GM12874 (cell line): Measurements from ENCODE around the gene GNG7.

ENCODE experiments used
- CTCF ChIP-seq: IDR thresholded peaks from 2 replicates; pipeline ENCODE4 v1.5.1; 2011; ENCODE audit warnings: low read depth, mild to moderate bottlenecking, control low read depth, low read length, moderate library complexity; ENCODE audit not compliant: insufficient read depth

The GNG7 gene

GRCh38 chr19:2591537-2592291 lies 110.8 kb downstream of the GNG7 start:
- no peak for TF ChIP-seq CTCF

DNA sequence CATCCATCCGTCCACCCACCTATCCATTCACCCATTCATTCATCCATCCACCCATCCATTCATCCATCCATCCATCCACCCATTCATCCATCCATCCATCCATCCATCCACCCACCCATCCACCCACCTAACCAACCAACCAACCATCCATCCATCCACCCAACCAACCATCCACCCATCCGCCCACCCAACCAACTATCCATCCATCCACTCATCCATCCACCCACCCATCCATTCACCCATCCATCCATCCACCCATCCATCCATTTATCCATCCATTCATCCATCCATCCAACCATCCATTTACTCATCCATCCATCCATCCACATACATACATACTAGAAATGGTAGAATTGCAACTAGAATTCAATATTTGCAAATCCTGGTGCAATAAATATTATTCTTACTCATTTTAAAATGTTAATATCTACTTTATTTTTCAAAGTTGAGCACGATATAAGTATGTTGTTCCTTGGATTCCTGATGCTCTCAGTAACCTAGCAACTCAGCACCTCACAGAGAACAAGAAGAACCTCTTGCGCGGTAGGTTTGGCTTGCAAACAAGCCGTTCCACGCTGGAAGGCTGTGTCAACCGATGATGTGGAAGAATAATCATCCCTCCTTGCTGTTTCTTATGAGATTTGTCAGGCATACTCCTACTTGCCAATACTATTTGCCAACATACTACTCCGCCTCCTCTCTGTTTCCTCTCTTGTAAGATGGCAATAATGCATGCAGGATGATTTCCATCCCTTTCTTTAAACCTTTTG lies 111.7 kb downstream of the GNG7 start:
- TF ChIP-seq CTCF = no peak

DNA sequence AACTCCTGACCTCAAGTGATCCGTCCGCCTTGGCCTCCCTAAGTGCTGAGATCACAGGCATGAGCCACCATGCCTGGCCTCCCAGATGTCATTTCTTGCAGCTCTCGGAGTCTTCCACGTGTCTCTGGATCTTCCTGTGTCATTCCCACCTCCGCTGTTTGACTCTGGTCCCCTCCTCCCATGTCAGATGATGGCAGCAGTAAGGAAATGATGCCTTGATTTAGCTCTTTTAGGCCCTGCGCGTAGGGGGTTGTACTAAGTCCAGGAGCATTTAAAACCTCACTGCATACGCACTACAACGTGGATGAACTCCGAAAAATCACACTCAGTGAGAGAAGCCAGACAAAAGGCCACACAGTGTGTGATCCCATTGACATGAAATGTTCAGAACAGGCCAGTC lies 113.1 kb downstream of the GNG7 start:
- no peak for TF ChIP-seq CTCF

- TF ChIP-seq CTCF = no peak
Observed at GRCh38 chr19:2588081-2588777, 114.3 kb downstream of the GNG7 start.

- no peak for TF ChIP-seq CTCF
Observed at GRCh38 chr19:2587001-2587719, 115.3 kb downstream of the GNG7 start.

DNA sequence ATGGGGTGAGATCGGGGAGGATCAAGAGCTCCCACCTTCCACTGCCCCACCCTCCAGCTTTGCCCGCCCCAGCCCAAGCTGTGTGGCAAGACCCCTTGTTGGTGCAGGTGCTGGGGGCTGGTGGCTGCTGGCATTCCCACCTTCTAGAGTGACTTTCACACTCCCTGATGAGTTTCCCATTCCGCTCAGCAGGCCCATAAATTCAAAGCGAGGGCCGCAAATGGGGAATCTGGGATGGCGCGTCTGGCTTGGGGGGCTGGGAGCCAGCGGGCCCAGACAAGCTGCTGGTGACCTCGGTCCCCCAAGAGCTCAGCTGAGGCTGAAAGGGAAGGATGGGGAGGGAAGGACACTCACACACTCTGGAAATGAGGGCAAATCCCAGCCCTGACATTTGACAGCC lies 116.3 kb downstream of the GNG7 start:
- no peak for TF ChIP-seq CTCF

DNA sequence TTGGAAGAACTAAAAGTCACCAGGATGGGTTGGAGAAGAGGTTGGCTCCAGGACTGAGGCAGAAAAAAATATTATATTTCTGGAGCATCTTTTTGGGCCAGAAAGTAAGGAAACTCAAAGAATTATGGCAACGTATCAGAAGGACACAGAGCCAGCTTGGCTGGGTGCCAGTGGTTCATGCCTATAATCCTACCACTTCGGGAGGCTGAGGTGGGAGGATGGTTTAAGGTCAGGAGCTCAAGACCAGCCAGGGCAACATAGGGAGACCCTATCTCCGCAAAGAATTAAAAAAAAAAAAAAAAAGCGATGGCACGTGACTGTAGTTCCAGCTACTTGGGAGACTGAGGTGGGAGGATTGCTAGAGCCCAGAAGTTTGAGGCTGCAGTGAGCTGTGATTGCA lies 118.5 kb downstream of the GNG7 start:
- no peak for TF ChIP-seq CTCF
